Lower leg skin (tissue), 4 donors: ENCODE data around the gene OBP2A. TPM values are rescaled to one million over a fixed set of nuclear protein-coding genes. Genes with fewer than 3 reads are reported as not detected.

ENCODE experiments used
- DNase-seq, 2 donors: peaks; one replicate each; pipeline ENCODE4 v3.0.0-alpha.2; 2019; ENCODE audit warnings: low spot score in 2 of 2
- H3K4me3 ChIP-seq: fragments of 200-600 bp; sonication (generic); 2 replicates; pipeline ENCODE4 v1.5.1; 2017; ENCODE audit warnings: mild to moderate bottlenecking, low read depth; ENCODE audit not compliant: poor library complexity, severe bottlenecking
- POLR2A ChIP-seq, 2 donors: fragments of 450-650 bp; IDR thresholded peaks; one replicate each; pipeline ENCODE4 v1.6.1; 2016 to 2017; ENCODE audit warnings: antibody characterized with exemption in 2 of 2, mild to moderate bottlenecking in 1 of 2, moderate library complexity in 1 of 2
- WGBS, 2 donors: methylation state at CpG; one replicate each; pipeline ENCODE4 v1.1.5; 2018; 5-methylcytosine and 5-hydroxymethylcytosine counted together
- intact Hi-C: fragments of 100-400 bp; cut with DNase I; formaldehyde crosslinking; loops from one replicate; pipeline ENCODE4 v1.15.0; 2023; ENCODE audit warnings: low total_unique reads
- total RNA-seq, 4 donors: library from RNA; depleted of rRNA; stranded (reverse); fragments of >200 nt; gene quantifications; one replicate each; pipeline ENCODE4 v1.1.0, GENCODE V29; 2016
- TF ChIP-seq, protein P1 (sequence below), 3 donors: fragments of 450-650 bp; IDR thresholded peaks; one replicate each; pipeline ENCODE4 v1.5.1; 2016; ENCODE audit warnings: antibody characterized with exemption in 3 of 3, mild to moderate bottlenecking in 3 of 3, moderate library complexity in 2 of 3

The OBP2A gene
- total RNA-seq, 4 donors from 2014 or later = 4.7 to 6.6 TPM; not detected in 2

DNA sequence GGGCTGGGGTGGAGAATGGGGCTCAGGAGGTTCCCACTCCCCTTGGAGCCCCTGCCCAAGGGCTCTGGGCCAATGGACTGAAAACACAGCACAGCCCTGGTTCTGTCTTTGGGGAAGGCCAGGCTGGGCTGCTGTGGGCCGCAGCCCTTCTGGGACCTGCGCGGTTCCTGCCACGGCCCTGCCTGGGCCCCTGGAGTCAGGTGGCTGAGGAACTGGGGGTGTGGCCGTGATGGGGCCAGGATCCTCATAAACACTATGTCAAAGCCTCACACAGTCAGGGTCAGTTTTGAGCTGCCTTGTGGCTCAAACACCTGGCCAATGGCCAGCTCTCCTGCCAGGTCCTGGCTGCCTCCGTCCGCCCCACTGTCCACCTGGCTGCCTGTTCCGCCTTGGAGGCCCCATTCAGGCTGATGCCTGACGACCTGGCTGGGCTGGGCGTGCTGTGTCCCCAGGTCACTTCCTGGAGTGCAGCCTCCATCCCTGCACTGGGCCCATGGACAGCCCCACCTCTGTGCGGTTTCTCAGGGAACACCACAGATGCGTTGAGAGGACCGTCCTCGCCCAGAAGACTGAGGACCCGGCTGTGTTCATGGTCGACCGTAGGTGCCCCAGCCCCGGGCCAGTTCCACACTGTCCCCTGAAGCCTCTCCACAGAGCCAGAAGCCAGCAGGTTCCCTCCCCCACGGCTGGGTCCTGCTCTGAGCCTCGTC lies 43.1 kb downstream of the OBP2A start:
- TF ChIP-seq POLR2A (IDR thresholded peaks at IDR 0.05) = no peak
- TF ChIP-seq, protein P1, sequence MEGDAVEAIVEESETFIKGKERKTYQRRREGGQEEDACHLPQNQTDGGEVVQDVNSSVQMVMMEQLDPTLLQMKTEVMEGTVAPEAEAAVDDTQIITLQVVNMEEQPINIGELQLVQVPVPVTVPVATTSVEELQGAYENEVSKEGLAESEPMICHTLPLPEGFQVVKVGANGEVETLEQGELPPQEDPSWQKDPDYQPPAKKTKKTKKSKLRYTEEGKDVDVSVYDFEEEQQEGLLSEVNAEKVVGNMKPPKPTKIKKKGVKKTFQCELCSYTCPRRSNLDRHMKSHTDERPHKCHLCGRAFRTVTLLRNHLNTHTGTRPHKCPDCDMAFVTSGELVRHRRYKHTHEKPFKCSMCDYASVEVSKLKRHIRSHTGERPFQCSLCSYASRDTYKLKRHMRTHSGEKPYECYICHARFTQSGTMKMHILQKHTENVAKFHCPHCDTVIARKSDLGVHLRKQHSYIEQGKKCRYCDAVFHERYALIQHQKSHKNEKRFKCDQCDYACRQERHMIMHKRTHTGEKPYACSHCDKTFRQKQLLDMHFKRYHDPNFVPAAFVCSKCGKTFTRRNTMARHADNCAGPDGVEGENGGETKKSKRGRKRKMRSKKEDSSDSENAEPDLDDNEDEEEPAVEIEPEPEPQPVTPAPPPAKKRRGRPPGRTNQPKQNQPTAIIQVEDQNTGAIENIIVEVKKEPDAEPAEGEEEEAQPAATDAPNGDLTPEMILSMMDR (IDR thresholded peaks at IDR 0.05) = no peak
- intact Hi-C loops = no loop called here

DNA sequence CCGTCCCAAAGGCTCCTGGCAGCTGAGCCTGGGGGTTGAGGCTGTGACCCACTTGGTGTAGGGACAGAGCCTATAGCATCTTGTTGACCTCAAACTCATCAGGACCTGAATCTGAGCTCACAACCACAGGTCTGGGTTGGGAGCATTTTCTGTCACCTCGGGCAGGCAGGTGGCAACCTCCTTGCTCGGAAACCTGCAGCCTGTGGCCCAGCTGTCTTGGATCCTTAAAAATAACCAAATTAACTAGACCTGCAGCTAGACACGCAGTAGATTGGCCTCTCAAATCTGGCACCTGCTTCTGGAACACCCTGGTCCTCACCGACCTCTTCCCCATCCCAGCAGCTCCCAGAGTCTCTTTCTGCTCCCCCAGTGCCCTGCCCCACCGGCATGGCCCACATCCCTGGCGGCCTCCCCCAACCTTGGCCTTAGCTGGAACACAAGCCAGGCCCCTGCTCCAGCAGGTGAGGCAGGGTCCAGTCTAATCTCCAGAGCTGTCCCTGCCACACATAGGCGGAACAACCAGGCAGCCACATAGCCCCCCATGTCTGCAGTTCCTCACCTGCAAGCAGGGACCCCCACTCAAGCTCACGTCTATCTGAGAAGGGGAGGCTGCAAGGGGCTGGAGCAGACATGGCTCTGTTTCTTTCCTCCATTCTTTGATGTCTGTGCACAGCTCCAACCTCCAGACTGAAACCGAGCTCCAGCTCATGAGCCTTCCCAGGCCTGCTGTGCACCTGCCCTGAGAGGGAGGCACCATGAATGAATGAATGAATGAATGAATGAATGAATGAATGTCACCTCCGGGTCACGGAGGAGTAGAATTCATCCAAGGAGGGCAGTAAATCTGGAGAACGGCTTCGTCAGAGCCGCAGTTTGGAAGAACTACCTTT lies 43.9 kb downstream of the OBP2A start:
- 71 to 72% methylated on average over 15 of the region's 15 CpGs for WGBS, 2 donors
- no peak for DNase-seq

More for the DNA sequence above, 43.1 kb downstream of the OBP2A start:
- WGBS, 2 donors = 88% methylated on average over 7 to 19 of the region's 20 CpGs
- DNase-seq = no peak
- H3K4me3 ChIP-seq = no peak overlapping the region

DNA sequence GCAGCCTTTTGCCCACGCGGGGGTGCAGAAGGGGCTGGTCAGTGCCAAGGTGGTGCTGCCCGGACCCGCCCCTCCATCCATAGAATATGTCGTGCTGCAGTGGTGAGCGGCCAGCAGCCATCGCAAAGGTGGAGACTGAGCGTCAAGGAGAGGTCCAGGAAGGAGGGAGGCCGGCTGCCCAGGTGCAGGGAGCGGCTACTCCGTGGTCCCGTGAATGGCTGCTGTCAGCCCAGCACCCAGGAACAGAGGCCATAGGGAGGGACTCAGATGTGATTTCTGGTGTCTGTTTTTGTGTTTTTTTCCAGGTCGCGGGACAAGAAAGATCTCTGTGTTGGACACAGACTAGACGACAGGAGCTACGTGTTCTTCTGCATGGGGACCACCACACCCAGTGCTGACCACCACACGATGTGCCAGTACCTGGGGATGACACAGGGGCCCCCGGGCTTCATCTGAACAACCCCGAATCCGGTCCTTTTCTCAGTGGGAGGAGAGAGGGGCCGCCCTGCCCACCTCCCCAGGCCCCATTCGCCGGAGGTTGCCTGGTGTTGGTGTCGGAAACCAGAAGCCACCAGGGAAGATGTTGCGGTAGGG lies 44.7 kb downstream of the OBP2A start:
- intact Hi-C loops = no loop called here
- no peak for DNase-seq
- H3K4me3 ChIP-seq = no peak overlapping the region
- TF ChIP-seq POLR2A (IDR thresholded peaks at IDR 0.05) = no peak
- TF ChIP-seq, protein P1 (IDR thresholded peaks at IDR 0.05) = no peak
- WGBS, 2 donors = 77 to 81% methylated on average over 25 of the region's 25 CpGs

More for the DNA sequence above, 43.9 kb downstream of the OBP2A start:
- intact Hi-C loops = no loop called here
- TF ChIP-seq, protein P1 (IDR thresholded peaks at IDR 0.05) = no peak
- TF ChIP-seq POLR2A (IDR thresholded peaks at IDR 0.05) = no peak
- H3K4me3 ChIP-seq = no peak overlapping the region

DNA sequence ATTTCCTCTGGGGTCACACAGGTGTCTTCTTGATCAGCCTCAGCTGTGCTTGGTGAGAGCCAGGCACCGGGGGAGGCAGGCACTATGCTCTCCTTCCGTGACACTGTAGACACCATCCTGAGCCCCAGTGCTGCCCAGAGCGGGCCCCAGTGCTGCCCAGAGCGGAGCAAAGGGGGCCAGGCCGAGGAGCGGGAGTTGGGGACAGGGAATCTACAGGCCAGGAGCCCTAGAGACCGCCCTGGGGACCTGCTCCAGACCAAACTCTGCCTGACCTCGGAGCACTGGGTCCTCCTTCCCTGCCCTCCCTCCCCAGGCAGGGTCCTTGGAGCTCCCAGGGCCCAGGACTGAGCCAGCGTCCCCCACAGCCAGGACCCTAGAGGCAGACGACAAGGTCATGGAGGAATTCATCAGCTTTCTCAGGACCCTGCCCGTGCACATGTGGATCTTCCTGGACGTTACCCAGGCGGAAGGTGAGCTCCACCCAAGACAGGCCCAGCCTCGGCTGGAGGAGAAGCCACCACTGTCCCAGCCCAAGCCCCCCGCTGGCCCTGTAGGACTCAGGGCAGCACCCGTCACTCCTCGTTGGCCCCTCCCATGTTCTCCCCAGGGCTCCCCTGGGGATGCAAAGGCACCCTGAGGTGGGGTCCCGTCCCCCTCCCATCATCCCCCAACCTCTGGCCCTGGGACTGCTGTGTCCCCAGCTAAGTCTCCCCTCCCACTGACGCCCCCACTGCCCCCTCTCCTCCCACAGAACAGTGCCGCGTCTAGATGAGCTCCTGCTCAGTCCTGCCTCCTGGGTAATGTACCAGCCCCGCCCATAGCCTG lies 45.8 kb downstream of the OBP2A start:
- intact Hi-C loops = no loop called here
- H3K4me3 ChIP-seq = no peak overlapping the region
- no peak for DNase-seq
- no peak for TF ChIP-seq POLR2A (IDR thresholded peaks at IDR 0.05)
- TF ChIP-seq, protein P1 (IDR thresholded peaks at IDR 0.05) = no peak
- 68 to 74% methylated on average over 22 of the region's 22 CpGs for WGBS, 2 donors

DNA sequence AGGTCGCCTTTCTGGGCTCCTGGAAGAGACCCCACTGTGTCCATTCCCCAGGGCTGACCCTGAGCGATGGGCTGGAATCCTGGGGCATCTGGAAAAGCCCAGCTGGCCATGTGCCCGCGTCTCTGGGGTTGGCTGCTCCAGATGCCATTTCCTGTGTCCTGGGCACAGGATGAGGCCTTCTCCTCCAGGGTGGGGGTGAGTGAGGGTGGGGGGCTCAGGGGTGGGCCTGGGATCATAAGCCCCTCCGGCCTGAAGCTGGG lies 46.3 kb downstream of the OBP2A start:
- WGBS, 2 donors = 53 to 67% methylated on average over 3 to 5 of the region's 5 CpGs
- no peak for DNase-seq
- intact Hi-C loops = no loop called here
- no peak overlapping the region for H3K4me3 ChIP-seq
- TF ChIP-seq POLR2A (IDR thresholded peaks at IDR 0.05) = no peak
- TF ChIP-seq, protein P1 (IDR thresholded peaks at IDR 0.05) = no peak
